Stimulated activated CD8-positive, alpha-beta memory T cell treated with anti-CD3 and anti-CD28 coated beads, Interleukin-12 subunit alpha, Interleukin-12 subunit beta, amount 100 ng/mL, for 1 hour (primary cell): ENCODE data around the gene CCNL2.
"Not testable (repeated sequence)": the region's sequence is repeated elsewhere in the genome, so short reads cannot be mapped to it uniquely, and the experiment has no call there.

Source experiments
- DNase-seq: peaks from one replicate; pipeline ENCODE4 v3.0.0-alpha.2; 2020; ENCODE audit warnings: low read depth

The CCNL2 gene

DNA sequence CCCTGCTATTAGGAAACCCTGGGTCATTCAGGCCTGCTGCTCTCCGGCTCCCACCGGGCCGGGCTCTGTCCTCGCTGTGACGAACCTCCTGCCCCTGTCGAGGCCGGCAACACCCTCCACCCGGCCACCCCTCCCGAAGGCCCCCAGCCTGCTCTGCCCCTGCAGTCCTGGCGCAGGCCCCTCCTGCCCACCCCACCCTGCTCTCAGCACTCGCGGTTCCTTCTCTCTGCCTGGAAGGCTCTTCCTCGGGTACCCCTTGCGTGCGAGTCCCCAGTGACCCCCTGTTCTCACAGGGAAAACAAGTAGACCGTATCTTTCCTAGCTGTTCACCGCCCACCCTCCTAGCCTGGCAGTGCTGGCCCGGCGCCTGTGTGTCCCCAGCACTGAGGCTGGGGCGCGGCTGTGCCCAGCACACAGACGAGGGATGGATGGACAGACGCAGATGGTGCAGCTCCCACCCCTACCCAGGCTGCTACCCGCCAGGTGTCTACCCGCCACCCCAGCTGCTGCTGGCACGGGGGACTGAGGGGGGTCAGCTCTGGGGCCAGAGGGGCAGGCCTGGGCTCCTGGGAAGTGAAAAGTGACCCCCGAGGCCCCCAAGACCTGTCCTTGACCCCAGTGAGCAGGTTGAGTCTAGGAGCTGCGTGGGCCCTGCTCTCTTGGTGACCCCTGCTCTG is 33.3 kb upstream of the CCNL2 start:
- DNase-seq: no peak

DNA sequence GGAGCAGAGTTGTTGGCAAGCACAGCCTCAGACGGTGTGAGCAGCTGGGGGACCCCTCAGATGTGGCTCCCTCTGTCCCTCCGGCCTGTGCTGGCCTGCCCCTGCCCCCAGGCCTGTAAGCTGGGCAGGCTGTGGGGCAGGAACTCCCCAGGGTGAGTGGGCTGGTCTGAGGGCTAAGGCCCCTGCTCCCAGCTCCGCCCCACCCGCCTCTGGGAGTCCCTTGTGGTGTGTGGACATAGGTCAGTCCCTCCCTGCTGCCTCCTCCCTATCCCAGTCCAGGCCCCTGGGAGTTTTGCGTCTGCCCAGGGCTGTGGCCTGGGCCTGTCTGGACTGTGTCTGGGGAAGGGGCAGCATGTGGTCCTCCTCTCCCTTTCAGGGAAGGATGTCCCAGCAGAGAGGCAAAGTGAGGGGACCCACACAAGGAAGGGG is 32.7 kb upstream of the CCNL2 start:
- DNase-seq: no peak

GRCh38 chr1:1430992-1431844 is 32.1 kb upstream of the CCNL2 start:
- DNase-seq: no peak

- no peak for DNase-seq
Measured at GRCh38 chr1:1430114-1430982, 31.2 kb upstream of the CCNL2 start.

DNA sequence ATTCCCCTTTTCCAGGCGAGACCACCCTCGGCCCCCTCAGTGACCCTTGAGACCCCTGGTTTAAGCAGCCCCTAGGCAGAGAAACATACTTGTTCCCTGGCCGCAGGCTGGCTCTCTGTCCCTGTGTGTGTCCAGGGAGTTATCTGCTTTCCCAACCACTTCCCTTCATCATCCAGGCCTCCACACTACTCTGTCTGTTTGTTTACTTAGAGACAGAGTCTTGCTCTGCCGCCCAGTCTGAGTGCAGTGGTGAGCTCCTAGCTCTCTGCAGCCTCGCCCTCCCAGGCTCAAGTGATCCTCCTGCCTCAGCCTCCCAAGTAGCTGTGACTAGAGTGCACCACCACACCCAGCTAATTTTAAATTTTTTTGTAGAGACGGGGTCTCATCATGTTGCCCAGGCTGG is 30.5 kb upstream of the CCNL2 start:
- no peak for DNase-seq

DNA sequence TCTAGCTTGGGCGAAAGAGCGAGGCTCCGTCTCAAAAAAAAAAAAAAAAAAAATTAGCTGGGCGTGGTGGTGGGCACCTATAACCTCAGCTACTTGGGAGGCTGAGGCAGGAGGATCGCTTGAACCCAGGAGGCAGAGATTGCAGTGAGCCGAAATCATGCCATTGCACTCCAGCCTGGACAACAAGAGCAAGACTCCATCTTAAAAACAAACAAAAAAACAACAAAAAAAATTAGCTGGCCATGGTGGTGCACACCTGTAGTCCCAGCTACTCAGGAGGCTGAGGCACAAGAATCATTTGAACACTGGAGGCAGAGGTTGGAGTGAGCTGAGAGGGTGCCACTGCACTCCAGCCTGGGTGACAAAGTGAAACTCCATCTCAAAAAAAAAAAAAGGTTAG is 29.8 kb upstream of the CCNL2 start:
- not testable (repeated sequence) for DNase-seq

DNA sequence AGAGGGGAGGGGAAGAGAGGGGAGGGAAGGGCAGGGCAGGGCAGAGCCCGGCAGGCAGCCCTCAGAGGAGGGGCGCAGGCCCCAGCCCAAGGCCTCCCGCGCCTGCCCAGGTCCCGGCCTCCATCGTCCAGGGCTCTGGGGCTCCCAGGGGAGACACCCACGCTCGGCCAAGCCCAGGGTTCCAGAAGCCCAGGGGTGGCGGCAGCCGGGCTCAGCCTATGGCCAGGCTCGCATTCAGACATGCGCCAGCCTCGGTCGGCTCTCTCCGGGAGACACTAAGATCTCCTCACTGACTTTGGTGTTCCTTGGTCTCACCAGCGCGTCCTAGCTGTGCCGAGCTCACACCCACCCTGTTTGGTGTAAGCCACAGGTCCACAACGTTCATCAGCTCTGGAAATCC is 29.0 kb upstream of the CCNL2 start:
- DNase-seq: no peak

GRCh38 chr1:1427820-1428148 is 28.6 kb upstream of the CCNL2 start:
- no peak for DNase-seq

GRCh38 chr1:1427106-1427819 is 28.1 kb upstream of the CCNL2 start:
- no peak for DNase-seq

DNA sequence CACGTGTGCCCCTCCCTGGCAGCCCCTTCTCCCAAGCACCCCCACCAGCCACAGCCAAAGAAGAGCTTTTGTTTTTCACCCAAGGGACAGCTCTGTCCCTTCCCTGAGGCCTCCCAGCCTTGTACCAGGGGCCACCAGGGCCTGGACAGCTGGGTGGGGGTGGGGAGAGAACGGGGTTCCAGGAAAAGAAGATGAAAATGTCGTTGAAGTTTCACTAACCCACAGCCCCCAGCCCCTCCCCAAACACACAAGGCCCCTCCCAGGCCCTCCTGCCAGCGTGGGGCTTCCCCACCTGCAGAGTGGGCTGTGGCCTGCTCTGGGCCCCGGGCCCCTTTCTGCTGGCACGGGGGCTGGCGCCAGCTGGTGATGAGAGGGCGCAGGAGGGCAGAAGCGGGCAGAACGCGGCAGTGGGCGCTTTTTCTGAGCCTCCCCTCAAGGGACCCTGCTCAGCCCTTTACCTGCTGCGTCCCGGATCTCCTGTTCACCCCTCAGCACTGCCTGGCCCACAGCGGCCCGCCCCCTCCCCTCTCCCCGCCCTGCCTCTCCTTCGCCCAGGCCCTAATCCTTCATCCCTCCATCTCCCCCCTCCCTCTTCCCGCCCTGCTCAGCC is 27.5 kb upstream of the CCNL2 start:
- no peak for DNase-seq

GRCh38 chr1:1425753-1426495 is 26.8 kb upstream of the CCNL2 start:
- DNase-seq: no peak

DNA sequence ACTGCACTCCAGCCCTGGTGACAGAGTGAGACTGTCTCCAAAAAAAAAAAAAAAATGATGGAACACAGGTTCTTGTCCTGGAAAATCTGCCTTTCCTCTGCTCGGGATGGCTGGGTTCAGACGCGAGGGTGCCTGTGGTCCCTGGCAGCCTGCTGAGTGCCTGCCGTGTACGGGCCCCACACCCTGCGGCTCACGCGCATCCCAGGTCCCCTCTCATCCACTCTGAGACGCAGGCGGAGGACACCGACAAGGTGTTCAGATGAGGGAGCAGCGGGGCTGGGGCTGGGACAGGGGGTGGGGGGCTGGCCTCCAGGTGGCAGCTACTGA is 26.3 kb upstream of the CCNL2 start:
- DNase-seq: no peak

DNA sequence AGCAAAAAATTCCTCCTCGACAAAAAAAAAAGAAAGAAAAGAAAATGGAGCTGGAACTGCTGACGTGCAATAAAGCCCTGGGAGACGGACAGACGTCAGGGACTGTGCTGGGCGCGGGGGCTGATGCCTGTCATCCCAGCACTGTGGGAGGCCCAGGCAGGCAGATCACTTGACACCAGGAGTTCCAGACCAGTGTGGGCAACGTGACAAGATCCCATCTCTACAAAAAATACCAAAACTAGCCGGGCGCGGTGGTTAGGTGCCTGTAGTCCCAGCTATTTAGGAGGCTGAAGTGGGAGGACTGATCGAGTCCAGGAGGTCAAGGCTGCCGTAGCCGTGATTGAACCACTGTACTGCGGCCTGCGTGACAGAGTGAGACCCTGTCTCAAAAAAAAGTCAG is 25.6 kb upstream of the CCNL2 start:
- no peak for DNase-seq

- DNase-seq: no peak
Measured at GRCh38 chr1:1423245-1423597, 24.1 kb upstream of the CCNL2 start.

DNA sequence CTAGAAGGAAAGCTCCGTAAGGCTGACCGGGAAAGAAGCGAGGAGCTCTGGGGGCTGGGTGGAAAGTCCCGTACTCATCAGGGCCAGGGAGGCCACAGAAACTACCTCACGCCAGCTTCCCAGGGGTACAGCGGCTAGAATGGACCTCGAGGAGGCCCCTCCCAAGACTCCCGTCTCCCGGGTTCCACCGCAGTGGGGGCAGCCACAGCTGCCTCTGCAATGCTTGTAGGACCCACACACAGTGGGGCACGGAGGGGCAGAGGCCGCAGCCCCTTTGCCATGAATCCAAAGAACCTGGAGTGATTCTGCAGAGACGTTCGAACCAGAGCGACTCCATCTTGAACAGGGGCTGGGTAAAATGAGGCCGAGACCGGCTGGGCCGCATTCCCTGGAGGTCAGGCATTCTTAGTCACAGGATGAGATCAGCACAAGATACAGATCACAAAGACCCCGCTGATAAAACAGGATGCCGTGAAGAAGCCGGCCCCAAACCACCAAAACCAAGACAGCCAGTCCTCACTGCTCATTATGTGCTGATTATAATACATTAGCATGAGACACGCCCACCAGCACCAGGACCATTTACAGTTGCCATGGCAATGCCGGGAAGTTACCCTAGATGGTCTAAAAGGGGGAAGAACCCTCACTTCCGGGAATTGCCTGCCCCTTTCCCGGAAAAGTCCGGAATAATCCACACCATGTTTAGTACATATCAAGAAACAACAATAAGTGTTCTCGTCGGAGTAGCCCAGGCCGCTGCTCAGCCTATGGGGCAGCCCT is 23.5 kb upstream of the CCNL2 start:
- DNase-seq: no peak

DNA sequence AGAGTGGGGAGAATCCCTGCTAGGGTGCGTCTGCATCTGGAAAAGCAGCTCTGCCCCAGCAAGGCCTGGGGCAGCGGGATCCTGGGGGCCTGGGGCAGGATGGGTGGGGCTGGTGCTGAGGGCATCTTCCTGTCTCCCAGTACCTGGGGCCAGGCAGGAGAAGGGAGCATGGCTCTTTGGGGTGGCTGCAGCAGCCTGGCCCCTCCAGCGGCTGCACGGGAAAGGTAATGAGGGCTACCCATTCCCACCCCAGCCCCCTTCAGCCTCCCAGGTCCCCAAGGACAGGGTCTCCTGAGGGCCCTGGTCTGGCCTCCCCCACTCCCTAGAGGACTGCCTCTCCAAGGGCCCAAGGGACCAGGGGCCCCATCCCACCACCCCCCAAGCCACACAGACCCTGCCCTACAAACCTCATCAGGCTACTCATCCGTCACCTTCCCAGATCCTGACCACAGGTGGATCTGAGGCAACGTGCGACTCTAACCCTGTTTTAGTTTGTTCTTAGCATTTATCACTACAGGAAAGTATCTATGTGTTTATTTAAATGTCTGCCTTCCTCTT is 22.9 kb upstream of the CCNL2 start:
- no peak for DNase-seq

DNA sequence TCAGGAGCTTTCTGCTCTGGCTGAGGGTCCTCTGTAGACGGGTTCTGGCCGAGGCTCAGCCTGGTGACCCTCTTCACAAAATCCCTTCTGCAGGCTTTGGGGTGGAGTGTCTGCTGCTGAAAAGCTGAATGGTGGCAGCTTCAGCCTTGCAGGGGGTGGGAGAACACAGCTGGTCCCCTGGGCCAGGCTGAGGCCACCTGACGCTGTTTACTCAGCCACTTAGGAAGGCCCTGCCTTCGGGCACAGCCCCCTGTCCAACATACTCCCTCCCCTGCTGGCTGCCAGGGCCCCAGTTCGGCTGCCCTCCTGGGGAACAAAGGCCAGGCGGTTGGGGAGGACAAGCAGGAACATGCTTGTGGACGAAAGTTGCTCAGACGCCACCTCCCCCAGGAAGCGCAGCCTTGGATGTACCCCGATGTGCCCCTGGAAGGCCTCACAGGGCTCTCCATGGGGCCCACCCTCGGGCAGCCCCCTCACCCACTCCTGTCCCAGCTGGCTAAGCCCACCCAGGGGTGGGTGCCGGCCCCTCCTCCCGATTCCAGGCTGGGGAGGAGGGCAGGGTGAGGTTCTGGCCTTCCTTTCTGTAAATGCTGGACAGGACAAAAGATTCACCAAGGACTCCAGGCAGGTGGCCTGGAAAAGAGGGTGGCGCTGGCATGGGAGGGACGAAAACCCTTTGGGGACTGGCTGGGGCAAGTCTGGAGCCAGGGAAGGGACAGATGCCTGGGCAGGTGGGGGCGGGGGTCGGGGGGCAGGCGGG is 22.2 kb upstream of the CCNL2 start, which contains the start of gene ANKRD65:
TSS of gene ANKRD65 (minus strand) at position 130 of the 760 bp plus-strand sequence. CDS start 271 bp downstream, outside the sequence.
- no peak for DNase-seq

DNA sequence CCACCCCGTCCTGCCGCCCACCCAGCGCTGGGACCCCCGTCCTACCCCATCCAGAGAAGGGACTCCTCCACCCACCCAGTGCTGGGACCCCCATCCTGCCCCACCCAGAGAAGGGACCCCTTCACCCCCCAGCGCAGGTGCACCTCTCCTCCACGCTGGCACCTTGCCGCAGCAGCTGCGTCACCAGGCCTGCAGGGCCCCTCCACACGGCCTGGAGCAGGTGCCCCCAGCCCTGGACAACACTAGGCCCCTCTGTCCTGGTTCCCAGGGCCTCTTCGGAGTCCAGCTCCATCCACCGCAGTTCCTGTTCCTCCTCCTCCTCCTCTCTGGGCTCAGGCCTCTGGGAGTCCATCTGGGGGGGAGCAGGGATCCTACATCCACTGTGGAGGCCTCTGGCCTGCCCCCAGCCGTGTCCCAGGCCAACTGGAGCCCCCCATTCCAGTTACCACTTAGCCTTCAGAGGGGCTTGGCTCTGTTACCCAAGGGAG is 21.6 kb upstream of the CCNL2 start:
- no peak for DNase-seq
